Peyer's patch (tissue), 4 donors: Measurements from ENCODE around the gene IL1RAPL1. TPM values are rescaled to one million over a fixed set of nuclear protein-coding genes. Genes with fewer than 3 reads are reported as not detected.
"Not testable (repeated sequence)": the region's sequence is repeated elsewhere in the genome, so short reads cannot be mapped to it uniquely, and the experiment has no call there.

ENCODE experiments used
- DNase-seq, 3 donors: peaks; one replicate each; pipeline ENCODE4 v3.0.0-alpha.2; 2017 to 2019
- H3K27ac ChIP-seq, 4 donors: fragments of 200-600 bp; sonication (generic); one replicate each; pipeline ENCODE4 v1.5.1; 2016 to 2019
- H3K27me3 ChIP-seq, 2 donors: fragments of 200-600 bp; sonication (generic); one replicate each; pipeline ENCODE4 v1.5.1; 2019
- H3K36me3 ChIP-seq, 3 donors: fragments of 200-600 bp; sonication (generic); one replicate each; pipeline ENCODE4 v1.5.1; 2016 to 2019
- H3K4me1 ChIP-seq, 4 donors: fragments of 200-600 bp; sonication (generic); one replicate each; pipeline ENCODE4 v1.5.1; 2016 to 2019
- H3K4me3 ChIP-seq, 4 donors: fragments of 200-600 bp; sonication (generic); 1 replicate in 3 of 4; 2 replicates in 1 of 4; pipeline ENCODE4 v1.5.1; 2016 to 2019; ENCODE audit warnings: mild to moderate bottlenecking in 1 of 4
- H3K9me3 ChIP-seq, 4 donors: fragments of 200-600 bp; sonication (generic); one replicate each; pipeline ENCODE4 v1.5.1; 2016 to 2019; ENCODE audit warnings: mild to moderate bottlenecking in 1 of 4
- CTCF ChIP-seq, 6 experiments: fragments of 450-650 bp in 4 of 6; fragments of 200-600 bp in 2 of 6; sonication (generic) in 1 of 6; IDR thresholded peaks; one replicate each; pipeline ENCODE4 v1.5.1; 2017 to 2019; ENCODE audit warnings: antibody characterized with exemption in 6 of 6, mild to moderate bottlenecking in 3 of 6, moderate library complexity in 1 of 6
- POLR2A ChIP-seq, 2 donors: fragments of 450-650 bp; IDR thresholded peaks; one replicate each; pipeline ENCODE4 v1.5.1; 2017; ENCODE audit warnings: antibody characterized with exemption in 2 of 2, mild to moderate bottlenecking in 2 of 2, moderate library complexity in 2 of 2
- total RNA-seq, 4 donors: library from RNA; depleted of rRNA; stranded (reverse); fragments of >200 nt; gene quantifications; one replicate each; pipeline ENCODE4 v1.1.0, GENCODE V29; 2016

The IL1RAPL1 gene
- total RNA-seq, 4 donors from 2014 or later: not detected

DNA sequence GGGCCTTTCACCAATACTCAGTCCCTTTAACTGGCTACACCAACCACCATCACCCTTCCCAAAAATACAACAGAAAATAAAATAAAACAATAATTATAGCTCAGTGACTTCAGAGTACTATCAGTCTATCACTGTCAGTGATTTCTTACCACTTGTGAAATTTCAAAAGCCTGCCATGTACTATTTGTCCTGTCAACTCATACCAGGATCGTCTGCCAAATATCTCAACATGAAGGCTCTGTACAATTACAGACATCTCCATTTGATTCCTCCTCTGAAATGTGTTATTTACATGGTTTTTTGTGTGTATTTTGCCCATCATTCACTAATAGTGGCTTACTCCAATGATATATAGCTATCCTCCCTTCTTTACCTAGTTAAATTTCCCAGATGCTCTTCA lies 772.0 kb downstream of the IL1RAPL1 start:
- Histone ChIP-seq H3K4me3 (no peak overlapping the region), H3K4me1 (no peaks in the 10 kb centered on the region), H3K27ac (no peak overlapping the region), H3K27me3 (no peaks in the 10 kb centered on the region), H3K36me3 (no peaks in the 10 kb centered on the region), H3K9me3 (no peaks in the 10 kb centered on the region)
- TF ChIP-seq POLR2A (IDR thresholded peaks at IDR 0.05): no peak
- no peak for TF ChIP-seq CTCF (IDR thresholded peaks at IDR 0.05)
- DNase-seq: no peak

- H3K27me3 ChIP-seq, H3K27ac ChIP-seq, H3K9me3 ChIP-seq, H3K4me3 ChIP-seq, H3K4me1 ChIP-seq, DNase-seq, H3K36me3 ChIP-seq: not testable (repeated sequence)
These were observed 787.5 kb downstream of the IL1RAPL1 start for GRCh38 chrX:29374765-29375164.

GRCh38 chrX:29376584-29376983 lies 789.3 kb downstream of the IL1RAPL1 start:
- no peaks in the 10 kb centered on the region for H3K4me1 ChIP-seq
- no peak overlapping the region for H3K27ac ChIP-seq
- H3K36me3 ChIP-seq: no peaks in the 10 kb centered on the region
- no peak for DNase-seq
- no peak overlapping the region for H3K4me3 ChIP-seq
- no peaks in the 10 kb centered on the region for H3K9me3 ChIP-seq
- TF ChIP-seq CTCF (IDR thresholded peaks at IDR 0.05): no peak
- no peaks in the 10 kb centered on the region for H3K27me3 ChIP-seq

DNA sequence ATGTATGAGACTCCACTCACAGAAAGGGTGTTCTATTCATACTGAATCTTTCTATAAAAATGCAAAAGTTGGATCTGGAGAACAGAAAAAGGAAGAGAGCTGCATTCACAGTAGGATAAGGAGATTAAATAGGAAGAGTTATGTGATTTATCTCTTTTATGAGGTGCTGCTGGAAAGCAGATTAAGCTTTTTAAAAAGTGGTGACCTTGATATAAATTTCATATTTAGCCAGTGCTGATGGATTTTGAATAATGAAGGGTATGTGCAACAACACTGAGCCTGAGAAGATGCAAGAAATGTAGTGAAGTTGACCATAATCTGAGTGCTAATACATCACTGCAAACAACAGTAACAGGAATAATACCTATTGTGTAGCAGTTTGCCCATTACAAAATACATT lies 795.6 kb downstream of the IL1RAPL1 start:
- Histone ChIP-seq H3K4me3 (no peak overlapping the region), H3K27me3 (no peaks in the 10 kb centered on the region), H3K9me3 (no peaks in the 10 kb centered on the region), H3K36me3 (no peaks in the 10 kb centered on the region), H3K27ac (no peak overlapping the region), H3K4me1 (no peaks in the 10 kb centered on the region)
- TF ChIP-seq POLR2A (IDR thresholded peaks at IDR 0.05): no peak
- no peak for DNase-seq

GRCh38 chrX:29388509-29388908 lies 801.3 kb downstream of the IL1RAPL1 start:
- no peak for DNase-seq
- no peaks in the 10 kb centered on the region for H3K4me1 ChIP-seq
- no peaks in the 10 kb centered on the region for H3K36me3 ChIP-seq
- no peak overlapping the region for H3K27ac ChIP-seq
- H3K9me3 ChIP-seq: no peaks in the 10 kb centered on the region
- no peaks in the 10 kb centered on the region for H3K27me3 ChIP-seq
- TF ChIP-seq CTCF (IDR thresholded peaks at IDR 0.05) (no peak), POLR2A (IDR thresholded peaks at IDR 0.05) (no peak)
- no peak overlapping the region for H3K4me3 ChIP-seq

DNA sequence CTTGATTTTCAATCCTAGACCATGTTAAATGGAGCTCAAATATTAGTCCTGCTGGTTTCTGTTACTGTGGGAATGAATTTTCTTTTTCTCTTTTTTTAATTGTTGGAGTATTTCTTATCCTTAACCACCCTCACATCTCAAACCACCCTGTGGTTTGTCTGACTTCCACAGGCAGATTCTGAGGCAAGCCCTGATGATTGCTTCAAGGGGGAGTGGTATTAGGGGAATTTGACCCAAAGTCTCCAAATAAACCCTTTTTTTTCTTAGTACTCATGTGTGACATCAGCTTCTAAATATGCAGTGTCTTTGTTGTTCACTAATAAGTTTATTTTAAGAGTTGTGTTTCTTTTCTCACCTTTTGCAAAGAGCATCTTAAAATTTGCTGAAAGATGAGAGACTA lies 810.3 kb downstream of the IL1RAPL1 start:
- no peaks in the 10 kb centered on the region for H3K4me1 ChIP-seq
- DNase-seq: no peak

More for the DNA sequence above, 810.3 kb downstream of the IL1RAPL1 start:
- Histone ChIP-seq H3K27me3 (no peaks in the 10 kb centered on the region), H3K9me3 (no peaks in the 10 kb centered on the region), H3K36me3 (no peaks in the 10 kb centered on the region), H3K27ac (no peak overlapping the region), H3K4me3 (no peak overlapping the region)
- TF ChIP-seq POLR2A (IDR thresholded peaks at IDR 0.05) (no peak), CTCF (IDR thresholded peaks at IDR 0.05) (no peak)
